Central memory CD4-positive, alpha-beta T cell (primary cell): ENCODE measurements around the gene HNRNPU.

ENCODE experiments used
- DNase-seq: peaks from one replicate; pipeline ENCODE4 v3.0.0; 2022
- total RNA-seq, 3 experiments: gene quantifications; one replicate each; lab custom pipeline; 2026; lab: John Stamatoyannopoulos, UW

HNRNPU gene
- total RNA-seq, result 947 to 1,751 (median 1,584) reads per million in 3 experiments

DNA sequence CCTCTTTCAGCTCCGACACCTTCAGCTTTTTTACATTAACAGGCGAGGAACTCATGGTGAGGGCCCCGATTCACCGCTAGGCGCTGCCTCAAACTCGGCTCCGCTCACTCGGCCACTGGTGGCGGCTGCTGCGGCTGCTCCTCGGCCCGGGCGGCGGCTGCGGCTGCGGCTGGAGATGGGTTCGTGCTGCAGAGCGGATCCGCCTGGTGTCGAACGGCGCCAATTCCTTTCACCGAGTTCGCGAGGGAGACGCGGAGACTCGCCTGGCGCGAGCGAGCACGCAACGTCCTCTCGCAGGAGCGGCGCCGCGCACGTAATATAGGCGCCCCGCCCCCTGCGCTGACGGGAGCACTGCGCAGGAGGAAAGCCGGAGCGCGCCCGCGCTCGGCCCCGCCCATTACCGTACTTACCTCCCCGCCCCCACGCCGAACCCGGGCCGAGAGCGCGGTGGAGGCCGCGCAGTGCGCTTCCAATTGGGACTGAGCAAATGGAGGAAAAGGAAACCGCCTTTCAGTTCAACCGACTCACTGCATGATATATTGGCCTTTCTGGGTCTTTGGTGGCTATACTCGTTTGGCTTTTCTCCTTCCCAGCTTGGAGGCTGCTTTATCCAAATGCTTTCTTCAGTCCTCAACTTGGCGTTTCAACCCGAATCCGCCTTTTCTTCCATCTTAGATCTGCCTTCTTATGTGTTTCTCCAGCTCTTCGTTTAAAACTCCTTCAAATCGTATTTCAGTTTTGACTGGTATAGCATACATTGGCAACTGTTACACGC, at the start of gene HNRNPU:
HNRNPU (minus strand) TSS at position 291 of the 775 bp plus-strand sequence; CDS start at position 55, 236 bp downstream.
- DNase-seq, result peak; percentile 97

DNA sequence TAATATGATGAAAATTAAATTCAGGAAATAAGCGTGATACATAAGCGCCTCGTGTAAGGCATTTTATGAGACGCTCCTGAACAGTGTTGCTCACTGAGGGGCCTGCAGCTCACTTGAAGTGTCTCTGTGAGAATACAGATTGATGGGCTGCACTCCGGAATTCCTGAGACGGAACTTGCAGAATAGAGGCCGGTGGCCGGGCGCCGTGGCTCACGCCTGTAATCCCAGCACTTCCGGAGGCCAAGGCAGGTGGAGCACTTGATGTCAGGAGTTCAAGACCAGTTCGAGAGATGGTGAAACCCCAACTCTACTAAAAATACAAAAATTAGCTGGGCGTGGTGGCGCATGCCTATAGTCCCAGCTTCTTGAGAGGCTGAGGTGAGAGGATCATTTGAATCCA, 49.5 kb upstream of the HNRNPU start:
- no peak for DNase-seq

DNA sequence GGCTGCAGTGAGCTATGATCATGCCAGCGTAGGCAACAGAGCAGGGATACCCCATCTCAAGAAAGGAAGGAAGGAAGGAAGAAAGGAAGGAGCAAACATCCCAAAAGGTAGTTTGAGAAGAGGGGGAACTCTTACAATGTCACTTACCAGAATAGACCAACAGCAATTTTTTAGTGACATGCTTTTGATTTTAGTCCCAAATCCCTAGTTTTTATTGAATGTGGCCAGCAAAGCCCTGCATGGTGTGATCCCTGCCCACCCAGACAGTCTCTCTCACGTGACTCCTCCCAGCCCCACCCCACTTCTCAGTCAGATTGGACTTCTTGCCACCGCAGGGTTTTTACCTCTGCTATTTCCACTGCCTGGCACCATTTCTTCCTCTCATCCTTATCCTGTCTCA, 39.8 kb upstream of the HNRNPU start:
- no peak for DNase-seq

DNA sequence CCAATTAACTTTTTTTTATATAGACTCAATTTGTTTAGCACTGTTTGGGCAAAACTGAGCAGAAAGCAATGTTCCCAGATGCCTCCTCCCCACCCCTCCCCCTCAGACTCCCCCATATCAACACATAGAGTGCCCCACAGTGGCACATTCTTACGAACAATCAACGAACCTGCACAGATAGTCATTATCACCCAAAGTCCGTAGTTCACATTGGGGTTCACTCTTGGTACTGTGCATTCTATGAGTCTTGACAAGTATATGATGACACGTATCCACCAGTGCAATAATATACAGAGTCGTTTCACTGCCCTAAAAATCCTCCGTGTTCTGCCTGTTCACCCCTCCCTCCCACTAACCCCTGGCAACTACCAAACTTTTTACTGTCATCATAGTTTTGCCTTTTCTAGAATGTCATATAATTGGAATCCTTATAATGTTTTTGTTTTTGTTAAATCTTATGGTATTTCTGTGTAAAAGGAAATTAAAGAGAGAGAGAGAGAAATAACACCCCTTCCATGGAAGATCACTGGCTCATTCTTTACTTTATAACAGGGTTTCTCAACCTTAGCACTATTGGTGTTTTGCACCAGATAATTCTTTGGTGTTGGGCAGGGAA, 37.2 kb upstream of the HNRNPU start:
- DNase-seq, result no peak

DNA sequence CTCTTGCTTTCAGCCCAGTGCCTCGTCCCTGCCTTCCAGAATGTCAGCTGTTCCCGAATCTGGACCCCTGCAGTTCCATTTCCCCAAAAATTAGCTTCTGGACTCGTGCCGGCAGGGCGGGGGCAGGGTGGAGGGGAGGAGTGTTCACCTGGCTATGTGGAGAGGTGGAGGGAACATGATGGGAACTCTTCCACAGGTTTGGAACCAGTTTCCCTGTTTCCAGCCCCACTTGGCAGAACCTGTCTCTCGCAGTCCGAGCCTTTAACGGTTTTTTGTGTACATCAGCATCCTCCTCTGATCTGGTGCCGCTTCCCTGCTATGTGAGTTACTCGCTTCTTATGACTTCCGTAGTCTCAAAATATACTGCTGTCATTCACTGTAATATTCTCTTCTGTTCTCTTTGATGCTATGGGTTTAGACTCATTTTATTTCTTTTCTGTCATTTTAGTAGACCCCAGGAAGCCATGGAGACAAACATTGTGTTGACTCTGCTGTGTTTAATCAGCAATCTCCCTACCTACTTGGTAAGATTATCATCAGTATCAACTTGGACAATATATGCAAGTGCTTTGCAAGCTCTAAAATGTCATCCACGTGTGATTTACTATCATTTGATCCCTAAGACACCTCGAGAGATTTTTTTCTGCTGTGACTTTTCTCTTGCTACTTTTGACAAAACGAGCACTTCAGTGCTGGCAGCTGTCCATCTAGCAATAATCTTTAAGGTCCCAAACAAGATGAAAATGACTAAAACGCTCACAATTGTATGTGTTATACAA, 33.3 kb upstream of the HNRNPU start:
- DNase-seq, result no peak

DNA sequence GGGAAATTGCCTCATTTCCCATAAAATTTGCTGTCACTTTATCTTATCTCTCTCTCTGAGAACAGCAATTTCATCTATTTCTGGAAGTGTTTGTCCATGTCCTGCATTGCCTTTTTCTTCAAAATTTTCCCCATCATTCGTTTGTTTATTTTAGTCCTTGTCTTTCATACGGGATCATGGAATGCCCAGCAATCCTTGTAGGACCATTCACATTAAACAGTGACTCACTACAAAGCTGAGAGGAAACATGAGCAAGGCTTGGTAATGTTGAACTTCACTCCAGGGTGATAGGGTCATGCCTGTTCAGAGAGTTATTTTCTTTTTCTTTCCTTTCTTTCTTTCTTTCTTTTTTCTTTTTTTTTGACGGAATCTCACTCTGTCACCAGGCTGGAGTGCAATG, 32.2 kb upstream of the HNRNPU start:
- DNase-seq, result no peak

DNA sequence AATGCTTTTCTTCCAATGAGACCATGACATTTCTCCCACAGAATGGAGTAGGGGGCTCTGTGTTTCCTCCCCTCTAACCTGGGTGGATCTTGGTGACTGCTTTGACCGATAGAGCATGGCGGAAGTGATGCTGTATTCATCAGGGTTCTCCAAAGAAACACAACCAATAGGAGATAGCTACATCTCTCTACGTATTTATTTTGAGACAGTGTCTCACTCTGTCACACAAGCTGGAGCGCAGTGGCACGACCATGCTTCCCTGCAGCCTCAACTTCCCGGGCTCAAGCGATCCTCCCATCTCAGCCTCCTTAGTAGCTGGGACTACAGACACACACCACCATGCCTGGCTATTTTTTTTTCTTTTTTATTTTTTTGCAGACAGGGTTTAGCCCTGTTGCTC, 29.5 kb upstream of the HNRNPU start:
- no peak for DNase-seq

DNA sequence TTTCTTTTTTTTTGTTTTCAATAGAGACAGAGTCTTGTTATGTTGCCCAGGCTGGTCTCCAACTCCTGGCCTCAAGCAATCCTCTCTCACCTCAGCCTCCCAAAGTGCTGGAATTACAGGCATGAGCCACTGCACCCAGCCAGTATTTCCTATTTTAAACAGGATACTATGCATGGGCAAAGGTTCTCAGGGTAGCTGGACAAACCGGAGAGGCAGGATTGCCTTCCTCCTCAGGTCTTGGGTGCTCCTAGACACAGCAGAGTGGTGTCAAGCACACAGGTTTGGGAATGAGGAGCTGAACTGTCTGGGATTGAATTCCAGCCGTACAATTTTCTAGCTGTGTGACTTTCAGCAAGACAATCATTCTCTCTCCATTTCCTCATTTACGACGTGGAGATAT, 22.9 kb upstream of the HNRNPU start:
- no peak for DNase-seq

DNA sequence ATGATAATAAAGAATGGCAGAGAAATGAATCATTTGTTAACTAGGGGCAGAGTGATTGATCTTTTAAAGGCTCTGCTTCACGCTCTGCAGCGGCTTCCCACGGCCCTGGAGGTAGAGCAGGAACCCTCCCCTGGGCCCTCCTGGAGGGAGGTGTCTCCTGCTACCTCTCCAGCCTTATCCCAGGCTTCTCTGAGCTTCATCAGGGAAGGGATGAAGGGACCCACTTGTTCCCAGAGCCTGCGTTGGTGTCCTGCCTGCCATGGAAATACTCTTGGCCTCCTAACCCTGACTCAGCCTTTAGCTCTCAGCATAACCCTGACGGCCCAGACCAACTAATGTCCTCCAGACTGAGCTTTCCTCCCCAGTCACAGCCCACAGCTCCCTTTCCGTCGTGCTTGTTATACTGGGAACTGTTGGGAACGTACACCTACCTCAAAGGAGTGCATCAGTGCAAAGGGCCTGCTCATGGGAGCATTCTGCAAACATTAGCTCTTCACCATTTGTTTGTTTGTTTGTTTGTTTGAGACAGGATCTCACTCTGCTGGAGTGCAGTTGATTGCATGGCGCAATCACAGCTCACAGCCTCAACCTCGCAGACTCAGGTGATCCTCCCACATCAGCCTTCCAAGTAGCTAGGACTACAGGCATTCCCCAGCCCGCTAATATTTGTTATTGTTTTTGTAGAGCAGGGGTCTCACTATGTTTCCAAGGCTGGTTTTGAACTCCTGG, 17.4 kb upstream of the HNRNPU start:
- no peak for DNase-seq

DNA sequence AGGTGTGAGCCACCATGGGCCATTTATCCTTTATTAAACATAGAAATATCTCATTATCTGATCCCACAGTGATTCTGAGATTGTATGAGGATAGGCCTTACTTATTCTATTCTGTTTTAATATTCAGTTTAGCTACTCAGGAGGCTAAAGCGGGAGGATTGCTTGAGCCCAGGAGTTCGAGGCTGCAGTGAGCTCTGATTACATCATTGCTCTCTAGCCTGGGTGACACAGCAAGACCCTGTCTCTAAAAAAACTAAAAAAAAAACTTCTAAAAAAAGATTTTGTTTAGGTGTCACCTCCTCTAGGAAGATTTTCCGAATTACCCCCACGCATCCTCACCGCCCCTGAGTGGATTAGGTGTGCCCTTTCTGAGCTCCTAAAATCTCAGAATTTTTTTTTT, 14.3 kb upstream of the HNRNPU start:
- no peak for DNase-seq

DNA sequence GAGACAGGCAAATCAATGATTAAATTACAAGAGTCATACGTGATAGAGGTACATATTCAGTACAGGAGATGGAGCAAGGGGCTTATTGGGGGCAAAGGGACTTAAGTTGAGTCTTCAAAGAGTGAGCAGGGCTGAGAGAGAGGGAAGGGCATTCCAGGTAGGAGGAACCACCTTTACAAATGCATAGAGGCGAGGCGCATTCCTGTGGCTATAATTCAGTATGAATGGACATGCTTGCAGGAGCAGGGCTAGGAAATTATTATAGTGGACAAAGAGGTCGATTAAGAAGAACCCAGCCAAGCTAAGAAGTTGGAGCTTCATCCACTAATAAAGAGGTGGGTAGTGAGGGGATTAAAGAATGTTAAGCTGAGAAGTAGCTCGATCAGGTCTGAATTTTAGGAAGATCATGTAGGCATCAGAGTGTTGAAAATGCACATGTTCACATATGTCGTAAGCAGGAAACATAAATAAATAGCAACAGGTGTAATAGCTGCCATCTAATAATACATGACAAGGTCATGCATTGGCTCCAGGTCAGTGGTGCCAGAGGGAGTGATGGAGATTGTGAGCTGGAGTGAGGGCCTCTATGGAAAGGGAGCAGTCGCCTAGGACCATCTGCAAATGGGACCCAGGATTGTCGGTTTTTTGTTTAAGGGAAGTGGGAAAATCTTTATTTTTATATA, 12.0 kb upstream of the HNRNPU start:
- no peak for DNase-seq

DNA sequence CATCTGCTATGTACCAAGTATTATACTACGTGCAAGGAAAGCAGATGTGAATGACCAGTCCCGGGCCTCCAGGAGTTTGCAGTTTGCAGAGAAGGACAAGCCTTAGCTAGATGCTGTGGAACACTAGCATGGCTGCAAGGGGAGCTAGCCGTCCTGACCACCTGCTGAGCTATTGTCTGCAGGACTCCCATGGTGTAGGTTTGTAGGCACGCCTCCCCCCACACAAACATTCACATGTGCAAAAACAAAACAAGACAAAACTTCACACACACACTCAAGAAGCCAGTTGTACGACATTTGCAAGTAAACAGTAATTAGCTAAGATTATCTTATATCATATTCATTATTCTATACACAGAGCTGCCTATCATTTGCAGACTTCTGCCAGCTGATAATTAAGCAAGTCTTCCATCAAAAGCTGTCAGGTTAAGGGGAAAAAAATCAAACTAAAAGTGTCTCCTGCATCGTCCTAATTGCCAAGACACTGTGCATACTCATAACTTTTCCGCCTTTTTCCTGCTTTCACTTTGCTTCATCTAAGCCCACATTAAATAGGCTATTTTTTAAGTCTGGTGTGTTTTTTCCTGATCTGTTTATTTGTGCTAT, 10.7 kb upstream of the HNRNPU start:
- DNase-seq, result no peak

DNA sequence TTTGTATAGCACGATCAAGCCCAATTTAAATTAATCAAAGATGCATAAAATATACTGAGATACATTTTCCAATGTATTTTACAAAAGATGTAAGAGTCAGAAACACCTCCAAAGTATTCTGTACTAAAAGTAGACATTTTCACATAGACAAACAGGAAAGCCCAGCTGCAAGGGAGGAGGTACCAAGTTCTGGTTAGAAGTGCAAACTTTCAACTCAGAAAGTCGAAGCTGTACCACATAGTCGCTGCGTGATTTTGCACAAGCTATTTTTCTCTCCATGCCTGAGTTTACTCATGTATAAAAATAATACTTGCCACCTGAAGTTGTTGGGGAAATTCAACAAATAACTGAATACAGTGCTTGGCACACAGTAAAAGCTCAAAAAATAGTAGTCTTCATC, 5.6 kb upstream of the HNRNPU start:
- DNase-seq, result no peak

DNA sequence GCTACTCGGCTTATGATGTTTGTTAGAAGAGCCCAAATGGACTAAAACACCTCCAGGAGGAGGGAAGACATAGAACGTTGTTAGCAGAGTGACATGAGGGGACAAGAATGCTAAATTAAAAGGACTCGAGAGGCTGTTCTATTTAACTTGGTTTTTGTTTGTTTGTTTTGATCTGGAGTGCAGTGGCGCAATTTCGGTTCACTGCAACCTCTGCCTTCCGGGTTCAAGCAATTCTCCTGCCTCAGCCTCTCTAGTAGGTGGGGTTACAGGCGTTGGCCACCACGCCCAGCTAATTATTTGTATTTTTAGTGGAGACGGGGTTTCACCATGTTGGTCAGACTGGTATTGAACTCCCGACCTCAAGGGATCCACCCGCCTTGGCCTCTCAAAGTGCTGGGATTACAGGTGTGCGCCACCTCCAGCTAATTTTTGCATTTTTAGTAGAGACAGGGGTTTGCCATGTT, 5.1 kb upstream of the HNRNPU start:
- DNase-seq, result no peak

DNA sequence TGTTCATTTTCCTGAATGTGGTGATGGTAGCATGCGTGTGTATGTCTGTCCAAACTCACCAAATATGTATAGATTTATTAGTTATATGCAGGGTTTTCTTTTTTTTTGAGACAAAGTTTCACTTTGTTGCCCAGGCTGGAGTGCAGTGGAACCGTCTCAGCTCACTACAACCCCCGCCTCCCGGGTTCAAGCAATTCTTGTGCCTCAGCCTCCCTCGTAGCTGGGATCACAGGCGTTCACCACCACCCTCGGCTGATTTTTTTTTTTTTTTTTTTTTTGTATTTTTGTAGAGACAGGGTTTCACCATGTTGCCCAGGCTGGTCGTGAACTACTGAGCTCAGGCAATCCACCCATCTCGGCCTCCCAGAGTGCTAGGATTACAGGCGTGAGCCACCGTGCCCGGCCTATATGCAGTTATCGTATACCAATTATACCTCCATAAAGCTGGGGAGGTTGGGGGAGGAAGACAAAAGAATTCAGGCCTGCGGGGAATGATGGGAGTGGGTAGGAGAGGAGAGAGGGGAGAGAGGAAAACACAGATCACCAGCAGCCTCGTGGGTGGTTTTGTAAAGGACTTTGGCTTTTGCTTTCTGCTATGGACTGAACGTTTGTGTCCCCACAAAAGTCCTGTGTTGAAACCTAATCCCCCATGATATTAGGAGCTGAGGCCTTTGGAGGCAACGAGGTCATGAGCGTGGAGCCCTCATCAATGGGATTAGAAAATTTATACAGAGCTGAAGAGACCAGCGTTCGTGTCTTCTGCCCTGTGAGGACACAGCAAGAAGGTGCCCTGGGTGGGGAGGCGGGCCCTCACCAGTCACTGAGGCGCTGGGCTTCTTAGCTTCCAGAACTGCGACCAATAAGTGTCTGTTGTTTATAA, 4.4 kb upstream of the HNRNPU start:
- no peak for DNase-seq

DNA sequence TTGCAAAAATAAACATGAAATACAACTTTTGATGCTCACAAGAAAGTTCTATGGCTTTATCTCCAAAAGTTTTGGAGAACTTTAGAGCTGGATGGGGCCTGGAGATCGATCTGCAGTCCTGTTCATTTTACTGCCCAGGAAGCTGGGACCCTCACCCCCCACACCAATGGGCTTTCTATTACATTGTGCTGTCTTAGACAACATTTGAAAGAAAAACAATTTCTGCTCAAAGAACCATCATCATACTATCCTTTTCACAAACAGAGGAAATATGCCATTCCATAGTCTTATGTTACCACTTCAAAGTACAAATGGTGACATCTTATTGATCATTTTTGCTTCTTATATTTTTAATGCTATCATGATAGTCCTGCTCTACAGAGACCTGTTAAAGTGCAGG, 2.0 kb upstream of the HNRNPU start:
- no peak for DNase-seq

DNA sequence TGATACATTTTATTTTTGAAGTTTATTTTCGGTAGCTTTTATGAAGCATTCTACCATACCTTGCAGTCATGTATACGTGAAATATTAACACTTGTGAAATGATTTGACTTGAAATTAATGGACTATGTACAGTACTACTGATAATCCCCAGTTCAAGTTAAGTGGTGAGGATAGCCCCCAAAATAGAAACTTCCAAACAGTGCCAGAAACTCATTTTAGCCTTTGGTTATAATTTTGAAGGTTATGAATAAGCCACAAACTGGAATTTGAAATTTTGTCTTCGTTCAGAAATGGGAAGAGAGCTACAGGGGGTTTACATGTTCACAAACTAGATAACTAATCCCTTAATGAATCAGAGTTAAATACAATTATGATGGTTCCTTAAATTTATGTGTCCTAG, 1.5 kb upstream of the HNRNPU start:
- no peak for DNase-seq

DNA sequence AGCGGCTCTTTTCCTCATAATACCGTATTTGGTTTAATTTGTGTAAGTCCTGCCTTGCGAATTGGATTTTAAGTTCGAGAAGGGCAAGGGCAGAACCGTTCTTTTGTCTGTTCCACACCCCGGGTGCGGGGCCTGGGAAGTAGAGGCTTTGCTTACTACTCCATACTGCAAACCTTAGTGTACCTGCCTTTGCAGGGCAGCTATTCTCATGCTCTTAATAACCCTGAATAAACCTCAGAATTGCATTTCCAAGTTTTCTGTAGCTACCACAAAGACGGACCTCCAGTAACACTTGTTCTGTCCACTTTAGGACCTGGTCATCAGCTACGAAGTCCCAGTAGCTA, 657 bp upstream of the HNRNPU start:
- no peak for DNase-seq

DNA sequence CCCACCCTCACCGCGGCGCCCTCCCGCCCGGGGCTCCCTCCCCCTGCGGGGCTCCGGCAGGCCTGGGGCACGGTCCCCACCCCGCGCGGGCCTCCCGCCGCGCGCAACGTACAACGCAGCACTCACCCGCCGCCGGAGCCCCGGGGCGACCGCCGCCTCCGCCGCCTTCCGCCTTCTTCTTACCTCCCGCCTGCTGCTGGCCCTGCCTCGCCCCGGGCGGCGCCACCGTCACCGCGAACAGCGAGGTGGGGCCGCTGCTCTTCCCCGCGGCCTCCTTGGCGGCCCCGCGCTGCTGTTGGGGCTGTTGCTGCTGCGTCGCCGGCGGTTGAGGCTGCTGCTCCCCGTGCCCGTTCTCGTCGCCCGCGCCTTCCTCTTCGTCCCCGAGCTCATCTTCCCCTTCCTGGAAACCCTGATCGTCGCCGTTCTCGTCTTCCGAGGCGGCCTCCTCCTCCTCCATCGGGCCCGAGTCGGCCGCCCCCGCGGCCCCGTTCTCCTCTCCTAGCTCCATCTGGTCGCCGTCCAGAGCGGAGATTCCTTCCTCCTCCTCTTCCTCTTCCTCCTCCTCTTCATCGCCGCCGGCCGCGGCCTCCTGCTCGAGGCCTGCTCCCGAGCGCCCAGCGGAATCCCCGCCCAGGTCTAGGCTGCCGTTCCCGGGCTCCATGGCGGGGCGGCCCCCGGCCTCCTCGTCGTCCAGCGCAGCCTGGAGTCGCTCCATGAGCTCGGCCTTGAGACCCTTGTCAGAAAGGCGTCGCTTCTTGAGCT, 671 bp downstream of the HNRNPU start:
- DNase-seq, result no peak
